Muscle of leg (tissue), 11 donors: ENCODE data around the gene LIN28B. TPM values are rescaled to one million over a fixed set of nuclear protein-coding genes. Genes with fewer than 3 reads are reported as not detected.

ENCODE experiments used
- DNase-seq: peaks from one replicate; pipeline ENCODE4 v3.0.0; 2013
- H3K27ac ChIP-seq: one replicate; pipeline ENCODE4 v1.5.1; 2013; ENCODE audit warnings: mild to moderate bottlenecking, low read length, control low read depth
- H3K27me3 ChIP-seq: one replicate; pipeline ENCODE4 v1.6.1; 2013; ENCODE audit warnings: low read length; ENCODE audit not compliant: control insufficient read depth, insufficient read depth
- H3K36me3 ChIP-seq: one replicate; pipeline ENCODE4 v1.6.1; 2013; ENCODE audit warnings: low read length; ENCODE audit not compliant: control insufficient read depth, insufficient read depth
- H3K4me1 ChIP-seq: one replicate; pipeline ENCODE4 v1.6.1; 2013; ENCODE audit warnings: low read length; ENCODE audit not compliant: control insufficient read depth, insufficient read depth
- H3K4me3 ChIP-seq: one replicate; pipeline ENCODE4 v1.5.1; 2013; ENCODE audit warnings: low read length, control low read depth
- H3K9me3 ChIP-seq: replicated peaks from 2 replicates; pipeline ENCODE4 v1.6.1; 2013; ENCODE audit warnings: low read depth, low read length; ENCODE audit not compliant: control insufficient read depth
- WGBS: methylation state at CpG from one replicate; pipeline ENCODE4 v1.1.5; 2013; ENCODE audit warnings: missing lambda C conversion rate; ENCODE audit not compliant: insufficient coverage; 5-methylcytosine and 5-hydroxymethylcytosine counted together
- polyA plus RNA-seq, 8 donors: library from polyadenylated mRNA; unstranded; fragments of 120-200 nt; gene quantifications; one replicate each; pipeline versions ENCODE4 v1.2.1 to v1.2.3, GENCODE V29; 2013; ENCODE audit warnings: inconsistent platforms in 1 of 8, low replicate concordance in 1 of 8; ENCODE audit not compliant: insufficient read length in 8 of 8, insufficient read depth in 1 of 8
- total RNA-seq: library from RNA; stranded (reverse); fragments of 120-200 nt; gene quantifications from one replicate; pipeline ENCODE4 v1.2.4, GENCODE V29; 2013

Gene LIN28B
- total and polyA plus RNA-seq, 9 donors = 0.04 to 0.12 (median 0.09) TPM

- no peak for DNase-seq
- H3K4me1 ChIP-seq = peaks cover 3% of the 10 kb centered on the region
- no peaks in the 10 kb centered on the region for H3K36me3 ChIP-seq
- no peaks in the 10 kb centered on the region for H3K9me3 ChIP-seq
- H3K27me3 ChIP-seq = peaks cover 43% of the 10 kb centered on the region
- H3K27ac ChIP-seq = no peak overlapping the region
- no peak overlapping the region for H3K4me3 ChIP-seq
- WGBS = 14% methylated on average over 7 of the region's 16 CpGs
Observed at GRCh38 chr6:104955927-104956730, 778 bp upstream of the LIN28B start.

GRCh38 chr6:104957301-104958177 lies 632 bp downstream of the LIN28B start:
- Histone ChIP-seq H3K9me3 (no peaks in the 10 kb centered on the region), H3K36me3 (no peaks in the 10 kb centered on the region), H3K4me3 (no peak overlapping the region), H3K27me3 (peaks cover 41% of the 10 kb centered on the region), H3K4me1 (peaks cover 3% of the 10 kb centered on the region), H3K27ac (no peak overlapping the region)
- WGBS = 0% methylated on average over 6 of the region's 21 CpGs
- no peak for DNase-seq

GRCh38 chr6:104958178-104959025 lies 1.5 kb downstream of the LIN28B start:
- WGBS = 0% methylated on average over 2 of the region's 19 CpGs
- Histone ChIP-seq H3K36me3 (no peaks in the 10 kb centered on the region), H3K27me3 (peaks cover 33% of the 10 kb centered on the region), H3K9me3 (no peaks in the 10 kb centered on the region), H3K27ac (no peak overlapping the region), H3K4me3 (no peak overlapping the region), H3K4me1 (peaks cover 3% of the 10 kb centered on the region)
- no peak for DNase-seq

GRCh38 chr6:104959026-104959858 lies 2.3 kb downstream of the LIN28B start:
- no peak overlapping the region for H3K4me3 ChIP-seq
- no peak for DNase-seq
- no peak overlapping the region for H3K27ac ChIP-seq
- WGBS = no CpG with 5 or more reads among the region's 3 CpGs
- no peaks in the 10 kb centered on the region for H3K9me3 ChIP-seq
- peaks cover 28% of the 10 kb centered on the region for H3K27me3 ChIP-seq
- H3K4me1 ChIP-seq = peaks cover 3% of the 10 kb centered on the region
- no peaks in the 10 kb centered on the region for H3K36me3 ChIP-seq

- H3K27ac ChIP-seq = no peak overlapping the region
- no peak overlapping the region for H3K4me3 ChIP-seq
- H3K36me3 ChIP-seq = no peaks in the 10 kb centered on the region
- no peaks in the 10 kb centered on the region for H3K27me3 ChIP-seq
- H3K9me3 ChIP-seq = no peaks in the 10 kb centered on the region
- WGBS = no CpG with 5 or more reads among the region's 2 CpGs
- no peaks in the 10 kb centered on the region for H3K4me1 ChIP-seq
- no peak for DNase-seq
Observed at GRCh38 chr6:104969108-104969507, 12.2 kb downstream of the LIN28B start.

- H3K4me1 ChIP-seq = no peaks in the 10 kb centered on the region
- no CpG with 5 or more reads among the region's 2 CpGs for WGBS
- no peak for DNase-seq
- no peaks in the 10 kb centered on the region for H3K36me3 ChIP-seq
- no peaks in the 10 kb centered on the region for H3K9me3 ChIP-seq
- H3K27ac ChIP-seq = no peak overlapping the region
- H3K27me3 ChIP-seq = no peaks in the 10 kb centered on the region
- no peak overlapping the region for H3K4me3 ChIP-seq
Observed at GRCh38 chr6:104969785-104970581, 13.1 kb downstream of the LIN28B start.

GRCh38 chr6:104973404-104973803 lies 16.5 kb downstream of the LIN28B start:
- no peaks in the 10 kb centered on the region for H3K36me3 ChIP-seq
- no peak for DNase-seq
- 0% methylated on average over 1 of the region's 3 CpGs for whole genome bisulfite sequencing
- no peaks in the 10 kb centered on the region for H3K9me3 ChIP-seq
- H3K27ac ChIP-seq = no peak overlapping the region
- no peak overlapping the region for H3K4me3 ChIP-seq
- H3K4me1 ChIP-seq = no peaks in the 10 kb centered on the region
- H3K27me3 ChIP-seq = no peaks in the 10 kb centered on the region

- WGBS = no CpG with 5 or more reads among the region's 5 CpGs
- H3K27ac ChIP-seq = no peak overlapping the region
- no peak overlapping the region for H3K4me3 ChIP-seq
- no peaks in the 10 kb centered on the region for H3K27me3 ChIP-seq
- no peak for DNase-seq
- no peaks in the 10 kb centered on the region for H3K36me3 ChIP-seq
- H3K4me1 ChIP-seq = no peaks in the 10 kb centered on the region
- H3K9me3 ChIP-seq = no peaks in the 10 kb centered on the region
Observed at GRCh38 chr6:104983296-104983695, 26.4 kb downstream of the LIN28B start.

GRCh38 chr6:104983776-104984175 lies 26.9 kb downstream of the LIN28B start:
- Histone ChIP-seq H3K4me3 (no peak overlapping the region), H3K9me3 (no peaks in the 10 kb centered on the region), H3K4me1 (no peaks in the 10 kb centered on the region), H3K36me3 (no peaks in the 10 kb centered on the region), H3K27ac (no peak overlapping the region), H3K27me3 (no peaks in the 10 kb centered on the region)
- no peak for DNase-seq
- no CpG with 5 or more reads among the region's 4 CpGs for WGBS
